ENCODE results near the gene HSD3B7. TPM values are rescaled to one million over a fixed set of nuclear protein-coding genes. Genes with fewer than 3 reads are reported as not detected.

The HSD3B7 gene
- total RNA-seq, 1 donor = 0.73 TPM

DNA sequence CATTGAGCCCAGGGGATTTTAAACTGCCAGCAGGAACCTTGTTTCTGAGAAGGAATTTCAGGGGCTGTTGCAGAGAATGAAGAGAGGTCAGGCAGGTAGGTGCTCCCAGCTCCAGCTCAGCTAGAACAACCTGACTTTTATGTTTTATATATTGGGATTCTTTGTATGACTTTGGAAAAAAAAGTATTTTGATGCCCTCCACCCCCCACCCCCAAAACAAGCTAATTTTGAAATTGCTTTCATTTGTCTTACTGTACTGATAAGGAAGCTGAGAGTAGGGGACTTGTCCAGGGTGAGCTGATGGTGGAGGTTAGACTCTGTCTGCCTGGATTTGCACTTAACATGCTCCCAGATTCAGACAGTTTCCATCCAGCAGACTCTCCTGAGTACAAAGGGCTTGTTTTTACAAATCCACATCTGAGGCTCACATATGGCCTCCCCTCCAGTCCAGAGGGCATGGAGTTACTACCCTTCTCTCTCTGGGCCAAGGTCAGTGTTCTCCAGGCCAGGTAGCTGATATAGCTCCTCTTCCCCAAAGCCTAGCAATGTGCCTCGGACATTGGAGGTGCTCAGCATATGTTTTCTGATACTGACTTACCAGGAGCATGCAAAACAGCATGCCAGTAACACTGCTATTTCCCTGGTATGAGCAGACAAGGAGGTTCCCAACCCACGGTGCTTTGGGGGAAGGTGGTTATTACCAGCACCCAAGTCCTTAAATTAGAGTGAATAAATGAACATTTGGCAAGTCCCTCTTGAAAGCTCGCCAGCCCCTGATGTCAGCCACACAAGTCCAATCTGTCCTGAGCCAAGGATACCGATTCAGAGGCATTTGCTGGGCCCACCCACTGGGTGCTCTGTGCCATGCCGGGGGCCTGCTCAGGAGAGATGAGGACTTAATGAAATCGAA, 14.1 kb downstream of the HSD3B7 start:
- H3K4me3 ChIP-seq (ENCODE audit: low read length) = no peak overlapping the region
- H3K4me1 ChIP-seq (ENCODE audit: insufficient read depth, low read length) = peaks cover 17% of the 10 kb centered on the region
- H3K9me3 ChIP-seq (ENCODE audit: low read depth, low read length) = no peaks in the 10 kb centered on the region
- no peaks in the 10 kb centered on the region for H3K27me3 ChIP-seq (ENCODE audit: insufficient read depth, low read length)

DNA sequence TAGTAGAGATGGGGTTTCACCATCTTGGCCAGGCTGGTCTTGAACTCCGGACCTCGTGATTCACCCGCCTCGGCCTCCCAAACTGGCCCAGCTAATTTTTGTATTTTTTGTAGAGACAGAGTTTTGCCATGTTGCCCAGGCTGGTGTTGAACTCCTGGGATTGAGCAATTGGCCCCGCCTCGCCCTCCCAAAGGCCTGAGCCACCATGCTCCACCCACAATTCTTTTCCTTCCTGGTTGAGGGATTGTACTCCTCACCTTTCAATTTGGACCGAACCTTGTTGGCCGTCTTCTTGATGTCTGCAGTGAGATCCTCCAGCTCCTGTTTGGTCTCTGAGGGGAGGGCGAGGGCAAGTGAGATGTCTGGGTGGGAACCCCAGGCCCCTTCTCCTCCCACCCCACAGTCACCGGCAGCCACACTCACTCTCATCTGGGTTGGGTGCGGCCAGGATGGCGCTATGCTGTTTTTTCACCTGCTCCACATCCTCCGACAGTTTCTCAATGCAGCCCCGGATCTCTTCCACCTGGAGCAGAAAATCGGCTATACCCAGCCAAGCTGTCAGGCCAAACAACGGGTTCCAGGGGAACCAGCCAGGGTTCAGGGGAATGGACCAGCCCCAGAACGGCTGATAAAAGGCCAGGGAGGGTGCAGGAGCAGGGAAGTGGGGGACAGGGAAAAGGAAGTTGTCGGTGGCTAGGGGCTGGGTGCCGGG, 15.8 kb downstream of the HSD3B7 start:
- H3K4me1 ChIP-seq (ENCODE audit: insufficient read depth, low read length) = peaks cover 13% of the 10 kb centered on the region
- H3K27me3 ChIP-seq (ENCODE audit: insufficient read depth, low read length) = no peaks in the 10 kb centered on the region
- no peak overlapping the region for H3K4me3 ChIP-seq (ENCODE audit: low read length)
- H3K9me3 ChIP-seq (ENCODE audit: low read depth, low read length) = no peaks in the 10 kb centered on the region

DNA sequence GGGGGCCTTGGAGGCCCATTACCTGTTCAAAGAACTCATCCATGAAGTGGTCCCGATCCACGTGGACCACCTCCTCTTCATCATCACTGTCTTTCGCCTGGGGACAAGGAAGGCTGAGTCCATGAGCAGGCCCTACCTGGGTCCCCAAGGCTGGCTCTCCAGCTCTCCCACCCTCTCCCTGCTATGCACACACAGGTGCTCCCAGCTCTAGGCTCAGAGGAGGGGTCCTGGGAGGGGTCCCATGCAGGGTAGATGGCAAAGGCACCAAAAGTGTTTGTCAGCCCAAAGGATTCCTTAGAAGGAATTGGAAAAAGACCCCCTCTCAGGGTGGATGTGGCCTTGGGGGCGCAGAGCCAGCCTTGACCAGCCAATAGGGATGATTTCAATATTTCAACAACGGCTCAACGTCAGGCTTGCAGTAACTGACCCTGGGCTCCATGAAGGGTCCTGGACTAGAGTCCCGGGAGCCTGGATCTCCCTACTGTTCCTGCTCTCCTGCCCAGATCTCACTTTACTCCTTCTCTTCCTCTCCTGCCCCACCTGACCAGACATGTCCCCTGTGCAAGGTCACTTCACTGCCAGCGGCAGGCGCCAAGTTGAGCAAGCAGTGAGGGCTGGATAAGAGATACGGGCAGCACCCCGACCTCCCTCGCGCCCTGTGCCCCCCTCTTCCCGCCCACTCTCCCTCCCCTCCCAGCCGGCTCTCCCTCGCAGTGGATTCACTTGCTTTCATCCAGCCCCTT, 16.7 kb downstream of the HSD3B7 start:
- Histone ChIP-seq H3K9me3 (ENCODE audit: low read depth, low read length) (no peaks in the 10 kb centered on the region), H3K27me3 (ENCODE audit: insufficient read depth, low read length) (no peaks in the 10 kb centered on the region), H3K4me1 (ENCODE audit: insufficient read depth, low read length) (peaks cover 8% of the 10 kb centered on the region), H3K4me3 (ENCODE audit: low read length) (no peak overlapping the region)

DNA sequence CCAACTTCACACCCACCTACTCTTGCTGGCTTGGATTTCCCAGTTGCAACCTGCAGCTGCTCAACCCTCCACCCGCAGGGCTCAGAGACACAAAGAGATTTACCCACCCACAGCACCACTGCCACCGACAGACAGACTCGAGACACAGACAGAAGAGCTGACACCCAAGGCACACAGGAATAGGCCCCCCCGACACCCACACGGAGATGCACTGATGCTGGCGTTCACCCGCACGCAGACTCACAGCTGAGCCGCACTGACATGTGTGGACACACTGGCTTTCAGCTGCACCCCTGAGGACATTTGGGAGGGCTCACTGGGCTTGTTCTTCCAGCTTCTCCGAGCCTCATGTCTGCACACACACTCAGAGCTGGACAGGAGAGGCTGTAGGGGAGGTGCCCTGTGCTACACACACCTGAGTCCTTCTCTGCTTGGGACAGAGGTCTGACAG, 17.3 kb downstream of the HSD3B7 start:
- H3K4me3 ChIP-seq (ENCODE audit: low read length) = no peak overlapping the region
- no peaks in the 10 kb centered on the region for H3K27me3 ChIP-seq (ENCODE audit: insufficient read depth, low read length)
- no peaks in the 10 kb centered on the region for H3K9me3 ChIP-seq (ENCODE audit: low read depth, low read length)
- peaks cover 3% of the 10 kb centered on the region for H3K4me1 ChIP-seq (ENCODE audit: insufficient read depth, low read length)

DNA sequence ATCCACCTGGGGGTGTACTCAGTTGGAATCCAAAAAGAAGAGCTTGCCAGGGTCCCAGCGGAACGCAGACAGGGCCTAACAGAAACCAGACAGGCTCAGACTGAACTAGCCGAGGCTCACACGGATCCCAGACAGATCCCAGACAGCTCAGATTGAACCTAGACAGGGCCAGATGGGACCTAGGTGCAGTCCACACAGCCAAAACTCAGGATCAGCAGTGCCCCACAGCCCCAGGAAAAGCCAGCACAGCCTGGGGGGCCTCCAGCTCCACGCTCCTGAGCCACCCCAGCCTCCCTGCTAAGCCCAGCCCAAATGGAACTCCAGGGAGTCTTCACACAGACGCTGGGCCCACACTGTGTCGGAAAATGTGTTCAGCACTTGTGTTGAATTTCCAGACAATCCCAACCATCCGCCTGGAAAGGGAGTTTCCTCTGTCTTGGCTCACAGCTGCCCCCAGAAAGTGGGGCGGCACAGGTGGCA, 17.9 kb downstream of the HSD3B7 start:
- no peaks in the 10 kb centered on the region for H3K4me1 ChIP-seq (ENCODE audit: insufficient read depth, low read length)
- H3K9me3 ChIP-seq (ENCODE audit: low read depth, low read length) = no peaks in the 10 kb centered on the region
- H3K4me3 ChIP-seq (ENCODE audit: low read length) = no peak overlapping the region
- no peaks in the 10 kb centered on the region for H3K27me3 ChIP-seq (ENCODE audit: insufficient read depth, low read length)

DNA sequence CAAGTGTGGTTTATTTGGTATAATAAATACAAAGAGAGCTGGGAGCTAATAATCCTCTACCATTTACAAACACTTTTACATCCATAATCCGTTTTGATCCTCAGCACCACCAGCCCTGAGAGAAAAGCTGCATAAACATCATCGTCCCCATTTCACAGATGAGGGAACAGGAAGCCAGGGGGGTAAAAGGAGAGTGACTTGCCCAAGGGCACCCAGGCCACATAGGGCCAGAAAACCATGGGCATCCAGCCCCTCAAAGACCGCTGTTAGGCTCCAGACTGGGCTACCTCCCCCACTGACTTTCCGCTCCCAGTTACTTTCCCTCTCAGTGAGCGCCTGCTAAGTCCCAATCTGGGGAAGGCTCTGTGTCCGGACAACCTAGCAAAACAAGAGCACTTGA, 18.7 kb downstream of the HSD3B7 start:
- Histone ChIP-seq H3K9me3 (ENCODE audit: low read depth, low read length) (no peaks in the 10 kb centered on the region), H3K4me3 (ENCODE audit: low read length) (no peak overlapping the region), H3K27me3 (ENCODE audit: insufficient read depth, low read length) (no peaks in the 10 kb centered on the region), H3K4me1 (ENCODE audit: insufficient read depth, low read length) (no peaks in the 10 kb centered on the region)

DNA sequence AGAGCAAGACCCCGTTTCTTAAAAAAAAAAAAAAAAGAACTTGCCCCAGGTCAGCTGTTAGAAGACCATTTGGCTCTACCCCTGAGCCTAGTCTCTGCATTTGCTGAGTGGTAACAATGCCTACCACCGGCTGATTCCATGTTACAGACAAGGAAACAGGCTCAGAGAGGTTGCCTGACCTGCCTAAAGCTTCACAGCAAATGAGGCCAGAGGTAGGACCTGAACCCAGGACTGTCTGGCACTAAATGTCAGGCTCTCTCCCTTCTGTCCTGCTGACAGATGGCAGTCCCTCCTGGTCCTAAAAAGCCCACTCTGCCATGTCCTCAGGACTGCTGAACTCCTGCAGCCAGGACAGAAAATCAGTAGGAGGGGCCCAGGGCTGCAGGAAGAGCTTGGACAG, 19.7 kb downstream of the HSD3B7 start:
- Histone ChIP-seq H3K4me1 (ENCODE audit: insufficient read depth, low read length) (no peaks in the 10 kb centered on the region), H3K9me3 (ENCODE audit: low read depth, low read length) (no peaks in the 10 kb centered on the region), H3K4me3 (ENCODE audit: low read length) (no peak overlapping the region), H3K27me3 (ENCODE audit: insufficient read depth, low read length) (peaks cover under 1% of the 10 kb centered on the region)

DNA sequence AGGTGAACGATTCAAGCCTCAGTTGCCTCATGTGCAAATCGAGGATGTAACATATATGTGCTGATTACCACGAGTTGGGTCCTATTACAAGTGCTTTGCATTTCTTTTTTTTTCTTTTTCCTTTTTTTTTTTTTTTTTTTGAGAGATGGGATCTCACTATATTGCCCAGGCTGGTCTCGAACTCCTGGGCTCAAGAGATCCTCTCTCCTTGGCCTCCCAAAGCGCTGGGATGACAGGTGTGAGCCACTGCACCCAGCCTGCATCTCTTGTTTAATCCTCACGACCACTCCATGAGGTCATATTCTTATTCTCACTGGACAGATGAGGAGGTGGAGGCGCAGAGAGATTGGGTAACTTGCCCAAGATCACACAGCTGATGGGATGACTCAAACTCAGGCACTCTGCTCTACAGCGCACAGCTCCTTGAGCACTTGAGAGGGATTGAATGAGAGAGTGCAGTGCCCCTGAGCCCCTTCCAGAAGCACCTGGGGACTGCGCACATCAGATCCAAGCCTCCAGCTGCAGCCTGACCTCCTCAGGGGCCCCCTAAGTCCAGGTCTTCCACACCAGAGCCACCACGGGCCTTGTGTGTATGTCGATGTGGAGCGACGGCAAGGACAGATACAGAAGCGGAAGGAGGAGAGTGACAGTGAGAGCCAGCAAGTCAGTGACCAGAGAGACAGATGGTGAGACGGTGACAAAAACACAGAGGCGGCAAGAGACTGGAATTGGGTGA, 20.5 kb downstream of the HSD3B7 start:
- H3K4me1 ChIP-seq (ENCODE audit: insufficient read depth, low read length) = no peaks in the 10 kb centered on the region
- no peaks in the 10 kb centered on the region for H3K9me3 ChIP-seq (ENCODE audit: low read depth, low read length)
- H3K27me3 ChIP-seq (ENCODE audit: insufficient read depth, low read length) = peaks cover 3% of the 10 kb centered on the region
- H3K4me3 ChIP-seq (ENCODE audit: low read length) = no peak overlapping the region

DNA sequence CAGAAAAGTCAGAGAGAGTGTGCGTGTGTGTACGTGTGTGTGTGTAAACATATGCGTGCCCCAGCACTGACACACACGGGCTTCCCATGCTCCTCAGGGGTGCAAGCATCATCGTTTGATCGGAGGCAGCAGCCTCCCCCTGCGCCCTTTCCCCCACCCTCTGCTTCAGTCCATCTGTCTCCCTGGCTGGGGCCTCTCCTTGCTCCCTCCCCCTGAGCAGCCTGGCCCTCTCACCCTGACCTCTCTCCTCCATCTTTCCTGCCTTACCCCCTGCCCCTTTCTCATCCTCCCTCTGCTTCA, 21.0 kb downstream of the HSD3B7 start:
- Histone ChIP-seq H3K27me3 (ENCODE audit: insufficient read depth, low read length) (peaks cover 6% of the 10 kb centered on the region), H3K4me1 (ENCODE audit: insufficient read depth, low read length) (peaks cover 3% of the 10 kb centered on the region), H3K9me3 (ENCODE audit: low read depth, low read length) (no peaks in the 10 kb centered on the region), H3K4me3 (ENCODE audit: low read length) (no peak overlapping the region)

DNA sequence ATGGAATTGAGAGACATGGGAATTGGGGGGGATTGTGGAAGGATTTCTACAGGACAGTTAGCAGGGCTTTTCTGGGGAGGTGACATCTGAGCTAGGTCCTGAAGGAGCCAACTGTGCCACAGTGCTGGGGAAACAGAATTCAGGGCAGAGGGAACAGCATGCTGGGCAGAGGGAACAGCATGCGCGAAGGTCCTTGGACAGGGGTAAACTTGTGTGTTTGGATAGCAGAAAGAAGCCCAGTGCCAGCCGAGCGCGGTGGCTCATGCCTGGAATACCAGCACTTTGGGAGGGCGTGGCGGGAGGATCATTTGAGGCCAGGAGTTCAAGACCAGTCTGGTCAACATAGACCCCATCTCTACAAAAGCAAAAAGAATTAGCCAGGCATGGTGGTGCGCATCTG, 21.6 kb downstream of the HSD3B7 start:
- no peaks in the 10 kb centered on the region for H3K9me3 ChIP-seq (ENCODE audit: low read depth, low read length)
- H3K27me3 ChIP-seq (ENCODE audit: insufficient read depth, low read length) = peaks cover 12% of the 10 kb centered on the region
- H3K4me3 ChIP-seq (ENCODE audit: low read length) = no peak overlapping the region
- peaks cover 4% of the 10 kb centered on the region for H3K4me1 ChIP-seq (ENCODE audit: insufficient read depth, low read length)

DNA sequence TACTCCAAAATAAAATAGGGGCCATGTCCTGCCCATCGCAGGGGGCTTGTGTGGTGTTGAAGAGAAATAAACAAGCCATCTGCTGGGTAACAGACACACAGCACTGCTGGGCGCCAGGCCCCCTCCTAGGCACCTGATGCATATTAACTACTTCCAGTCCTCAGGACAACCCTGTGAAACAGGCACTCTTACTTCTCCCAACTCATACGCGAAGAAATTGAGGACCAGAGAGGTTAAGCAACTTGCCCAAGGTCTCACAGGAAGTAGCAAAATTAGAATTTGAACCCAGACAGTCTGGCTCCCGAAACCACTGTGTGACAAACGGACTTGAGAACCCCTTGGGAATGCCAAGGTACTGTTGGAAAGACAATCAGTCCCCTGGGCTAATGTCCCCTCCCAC, 22.7 kb downstream of the HSD3B7 start:
- H3K4me1 ChIP-seq (ENCODE audit: insufficient read depth, low read length) = peaks cover 4% of the 10 kb centered on the region

DNA sequence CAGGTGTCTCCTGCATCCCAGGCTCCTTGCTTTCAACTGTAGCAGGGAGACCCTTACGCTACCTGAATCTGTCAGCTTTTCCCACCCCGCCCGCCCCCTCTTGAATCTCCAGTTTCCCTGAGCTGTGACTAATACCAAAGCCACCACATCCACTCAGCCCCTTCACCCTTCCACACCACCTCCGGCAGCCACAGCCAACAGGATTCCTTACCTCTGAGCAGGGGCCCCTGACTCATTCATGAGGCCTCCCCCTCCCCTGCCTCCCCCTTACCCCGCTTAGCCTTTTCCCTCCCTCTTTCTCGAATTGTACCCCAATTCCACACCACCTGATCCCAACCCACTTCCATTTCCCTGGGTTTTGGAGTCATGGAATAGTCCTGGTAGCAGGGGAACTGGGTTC, 23.1 kb downstream of the HSD3B7 start:
- Histone ChIP-seq H3K4me3 (ENCODE audit: low read length) (no peak overlapping the region), H3K9me3 (ENCODE audit: low read depth, low read length) (no peaks in the 10 kb centered on the region), H3K4me1 (ENCODE audit: insufficient read depth, low read length) (peaks cover 4% of the 10 kb centered on the region), H3K27me3 (ENCODE audit: insufficient read depth, low read length) (peaks cover 13% of the 10 kb centered on the region)

More for the DNA sequence above, 22.7 kb downstream of the HSD3B7 start:
- Histone ChIP-seq H3K9me3 (ENCODE audit: low read depth, low read length) (no peaks in the 10 kb centered on the region), H3K4me3 (ENCODE audit: low read length) (no peak overlapping the region), H3K27me3 (ENCODE audit: insufficient read depth, low read length) (peaks cover 13% of the 10 kb centered on the region)

DNA sequence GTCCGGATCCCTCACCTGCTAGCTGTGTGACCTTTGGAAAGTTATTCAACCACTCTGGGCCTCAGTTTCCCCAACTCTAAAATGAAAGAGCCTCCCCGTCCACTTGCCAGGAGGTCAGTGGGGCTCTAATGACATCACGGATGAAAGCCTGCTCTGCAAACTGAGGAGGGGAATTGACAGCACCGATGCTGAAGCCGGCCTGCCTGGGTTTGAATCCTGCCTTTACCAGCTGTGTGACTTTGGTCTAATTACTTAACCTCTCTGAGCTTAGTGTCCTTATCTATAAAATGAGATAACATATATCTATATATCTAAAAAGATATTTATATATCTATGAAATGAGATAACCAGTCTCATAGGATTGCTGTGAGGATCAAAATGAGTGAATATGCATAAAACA, 23.5 kb downstream of the HSD3B7 start:
- H3K9me3 ChIP-seq (ENCODE audit: low read depth, low read length) = no peaks in the 10 kb centered on the region
- H3K27me3 ChIP-seq (ENCODE audit: insufficient read depth, low read length) = peaks cover 13% of the 10 kb centered on the region
- peaks cover 4% of the 10 kb centered on the region for H3K4me1 ChIP-seq (ENCODE audit: insufficient read depth, low read length)
- H3K4me3 ChIP-seq (ENCODE audit: low read length) = no peak overlapping the region

DNA sequence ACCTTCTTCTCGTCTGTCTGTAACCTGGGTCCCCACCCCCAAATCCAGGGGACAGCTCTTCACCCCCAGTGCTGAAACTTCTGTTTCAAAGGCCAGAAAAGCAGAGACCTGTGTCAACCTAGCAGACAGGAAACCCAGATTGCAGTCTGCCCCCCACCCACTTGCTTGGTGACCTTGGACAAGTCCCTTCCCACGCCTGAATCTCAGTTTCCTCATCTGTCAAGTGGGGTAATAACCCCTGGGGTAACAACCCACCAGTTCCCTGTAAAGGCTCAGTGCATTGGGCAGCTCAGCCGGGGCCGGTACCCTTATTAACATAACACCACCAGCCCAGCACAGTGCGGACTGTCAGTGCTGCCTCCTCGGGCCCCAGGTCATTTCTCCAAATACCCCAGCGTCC, 24.1 kb downstream of the HSD3B7 start:
- H3K9me3 ChIP-seq (ENCODE audit: low read depth, low read length) = no peaks in the 10 kb centered on the region
- H3K4me1 ChIP-seq (ENCODE audit: insufficient read depth, low read length) = peaks cover 4% of the 10 kb centered on the region
- peaks cover 13% of the 10 kb centered on the region for H3K27me3 ChIP-seq (ENCODE audit: insufficient read depth, low read length)
- no peak overlapping the region for H3K4me3 ChIP-seq (ENCODE audit: low read length)
